ENCODE measurements around the gene PMF1.

Gene PMF1

DNA sequence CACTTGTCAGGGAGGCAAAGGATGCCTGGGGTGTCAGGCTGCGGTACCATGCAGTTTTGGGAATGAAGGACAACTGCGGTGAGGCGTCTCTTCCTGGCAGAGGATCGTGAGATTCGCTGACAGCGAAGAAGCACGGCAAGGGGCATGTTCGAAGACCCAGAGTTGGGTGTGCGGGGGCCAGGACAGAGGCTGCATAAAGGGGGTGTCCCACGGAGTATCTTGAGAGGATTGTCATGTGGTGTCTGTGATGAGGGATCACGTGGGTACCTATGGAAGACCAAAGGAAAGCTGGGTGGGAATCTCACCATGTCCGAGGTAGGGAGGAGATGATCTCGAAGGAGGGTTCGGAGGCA lies 18.5 kb upstream of the PMF1 start:
- Histone ChIP-seq H3K4me3 (replicated peaks; ENCODE audit: insufficient read depth, low read length) (peak overlapping the region; percentile 97), H3K27me3 (ENCODE audit: insufficient read depth, poor library complexity, severe bottlenecking) (no peaks in the 10 kb centered on the region), H3K27ac (replicated peaks) (peak overlapping the region; percentile 51)
- TF ChIP-seq, protein P1, sequence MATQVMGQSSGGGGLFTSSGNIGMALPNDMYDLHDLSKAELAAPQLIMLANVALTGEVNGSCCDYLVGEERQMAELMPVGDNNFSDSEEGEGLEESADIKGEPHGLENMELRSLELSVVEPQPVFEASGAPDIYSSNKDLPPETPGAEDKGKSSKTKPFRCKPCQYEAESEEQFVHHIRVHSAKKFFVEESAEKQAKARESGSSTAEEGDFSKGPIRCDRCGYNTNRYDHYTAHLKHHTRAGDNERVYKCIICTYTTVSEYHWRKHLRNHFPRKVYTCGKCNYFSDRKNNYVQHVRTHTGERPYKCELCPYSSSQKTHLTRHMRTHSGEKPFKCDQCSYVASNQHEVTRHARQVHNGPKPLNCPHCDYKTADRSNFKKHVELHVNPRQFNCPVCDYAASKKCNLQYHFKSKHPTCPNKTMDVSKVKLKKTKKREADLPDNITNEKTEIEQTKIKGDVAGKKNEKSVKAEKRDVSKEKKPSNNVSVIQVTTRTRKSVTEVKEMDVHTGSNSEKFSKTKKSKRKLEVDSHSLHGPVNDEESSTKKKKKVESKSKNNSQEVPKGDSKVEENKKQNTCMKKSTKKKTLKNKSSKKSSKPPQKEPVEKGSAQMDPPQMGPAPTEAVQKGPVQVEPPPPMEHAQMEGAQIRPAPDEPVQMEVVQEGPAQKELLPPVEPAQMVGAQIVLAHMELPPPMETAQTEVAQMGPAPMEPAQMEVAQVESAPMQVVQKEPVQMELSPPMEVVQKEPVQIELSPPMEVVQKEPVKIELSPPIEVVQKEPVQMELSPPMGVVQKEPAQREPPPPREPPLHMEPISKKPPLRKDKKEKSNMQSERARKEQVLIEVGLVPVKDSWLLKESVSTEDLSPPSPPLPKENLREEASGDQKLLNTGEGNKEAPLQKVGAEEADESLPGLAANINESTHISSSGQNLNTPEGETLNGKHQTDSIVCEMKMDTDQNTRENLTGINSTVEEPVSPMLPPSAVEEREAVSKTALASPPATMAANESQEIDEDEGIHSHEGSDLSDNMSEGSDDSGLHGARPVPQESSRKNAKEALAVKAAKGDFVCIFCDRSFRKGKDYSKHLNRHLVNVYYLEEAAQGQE (IDR thresholded peaks at IDR 0.05; ENCODE audit: insufficient replicate concordance, low read depth): no peak
- TF ChIP-seq POLR2AphosphoS5 (IDR thresholded peaks at IDR 0.05; ENCODE audit: low read depth) (no peak), GABPA (IDR thresholded peaks at IDR 0.05; ENCODE audit: low read depth) (no peak), SPI1 (IDR thresholded peaks at IDR 0.05; ENCODE audit: borderline replicate concordance, low read depth) (no peak)
- TF ChIP-seq, protein P2, sequence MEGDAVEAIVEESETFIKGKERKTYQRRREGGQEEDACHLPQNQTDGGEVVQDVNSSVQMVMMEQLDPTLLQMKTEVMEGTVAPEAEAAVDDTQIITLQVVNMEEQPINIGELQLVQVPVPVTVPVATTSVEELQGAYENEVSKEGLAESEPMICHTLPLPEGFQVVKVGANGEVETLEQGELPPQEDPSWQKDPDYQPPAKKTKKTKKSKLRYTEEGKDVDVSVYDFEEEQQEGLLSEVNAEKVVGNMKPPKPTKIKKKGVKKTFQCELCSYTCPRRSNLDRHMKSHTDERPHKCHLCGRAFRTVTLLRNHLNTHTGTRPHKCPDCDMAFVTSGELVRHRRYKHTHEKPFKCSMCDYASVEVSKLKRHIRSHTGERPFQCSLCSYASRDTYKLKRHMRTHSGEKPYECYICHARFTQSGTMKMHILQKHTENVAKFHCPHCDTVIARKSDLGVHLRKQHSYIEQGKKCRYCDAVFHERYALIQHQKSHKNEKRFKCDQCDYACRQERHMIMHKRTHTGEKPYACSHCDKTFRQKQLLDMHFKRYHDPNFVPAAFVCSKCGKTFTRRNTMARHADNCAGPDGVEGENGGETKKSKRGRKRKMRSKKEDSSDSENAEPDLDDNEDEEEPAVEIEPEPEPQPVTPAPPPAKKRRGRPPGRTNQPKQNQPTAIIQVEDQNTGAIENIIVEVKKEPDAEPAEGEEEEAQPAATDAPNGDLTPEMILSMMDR (IDR thresholded peaks at IDR 0.05; ENCODE audit: insufficient read depth, low read length): no peak
- no peak for DNase-seq (ENCODE audit: low read depth in 1 of 2, low spot score in 1 of 2)

DNA sequence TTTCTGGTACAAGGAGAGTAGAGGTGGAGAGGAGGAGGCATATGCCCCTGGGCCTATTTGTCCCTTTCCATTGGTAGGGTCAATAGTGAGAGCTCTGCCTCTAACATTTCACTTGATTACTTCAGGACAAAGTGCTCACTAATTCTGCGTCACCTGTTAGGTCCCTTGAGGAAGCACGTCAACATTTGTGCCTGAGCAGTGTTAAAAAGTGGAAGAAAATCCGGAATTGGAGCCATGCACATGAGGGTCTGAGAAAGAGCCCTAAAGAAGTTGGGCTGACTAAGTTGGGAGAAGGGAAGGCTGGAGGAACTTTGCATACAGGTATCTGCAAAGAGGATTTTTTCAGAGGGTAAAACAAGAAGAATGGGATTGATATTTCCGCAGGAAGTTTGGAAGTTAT lies 17.0 kb upstream of the PMF1 start:
- H3K4me3 ChIP-seq (replicated peaks; ENCODE audit: insufficient read depth, low read length): no peak overlapping the region
- H3K27me3 ChIP-seq (ENCODE audit: insufficient read depth, poor library complexity, severe bottlenecking): no peaks in the 10 kb centered on the region
- DNase-seq (ENCODE audit: low read depth in 1 of 2, low spot score in 1 of 2): no peak
- no peak overlapping the region for H3K27ac ChIP-seq (replicated peaks)
- TF ChIP-seq, protein P1 (IDR thresholded peaks at IDR 0.05; ENCODE audit: insufficient replicate concordance, low read depth): no peak
- TF ChIP-seq GABPA (IDR thresholded peaks at IDR 0.05; ENCODE audit: low read depth) (no peak), POLR2AphosphoS5 (IDR thresholded peaks at IDR 0.05; ENCODE audit: low read depth) (no peak), SPI1 (IDR thresholded peaks at IDR 0.05; ENCODE audit: borderline replicate concordance, low read depth) (no peak)
- TF ChIP-seq, protein P2 (IDR thresholded peaks at IDR 0.05; ENCODE audit: insufficient read depth, low read length): no peak

DNA sequence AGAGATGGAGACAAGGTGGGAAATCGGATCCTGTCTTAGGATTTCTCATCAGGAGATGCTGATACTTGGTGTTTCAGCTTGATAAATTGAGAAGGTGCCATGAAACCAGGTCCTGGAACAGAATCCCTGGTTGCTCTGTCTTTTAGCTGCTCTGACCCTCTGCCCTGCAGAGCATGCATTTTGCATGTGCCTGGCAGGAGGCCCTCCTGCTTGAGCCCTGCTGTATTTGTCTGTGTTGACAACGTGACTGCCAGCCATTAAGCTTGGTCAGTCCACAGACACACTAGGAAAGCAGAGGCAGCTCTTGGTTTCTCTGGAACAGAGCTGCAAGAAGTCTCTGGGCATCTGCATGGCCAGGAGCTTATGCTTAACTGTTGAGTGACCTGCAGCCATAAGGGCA lies 16.4 kb upstream of the PMF1 start:
- no peaks in the 10 kb centered on the region for H3K27me3 ChIP-seq (ENCODE audit: insufficient read depth, poor library complexity, severe bottlenecking)
- no peak overlapping the region for H3K4me3 ChIP-seq (replicated peaks; ENCODE audit: insufficient read depth, low read length)
- no peak overlapping the region for H3K27ac ChIP-seq (replicated peaks)
- TF ChIP-seq POLR2AphosphoS5 (IDR thresholded peaks at IDR 0.05; ENCODE audit: low read depth): no peak
- TF ChIP-seq, protein P2 (IDR thresholded peaks at IDR 0.05; ENCODE audit: insufficient read depth, low read length): no peak
- no peak for TF ChIP-seq SPI1 (IDR thresholded peaks at IDR 0.05; ENCODE audit: borderline replicate concordance, low read depth)
- TF ChIP-seq, protein P1 (IDR thresholded peaks at IDR 0.05; ENCODE audit: insufficient replicate concordance, low read depth): no peak
- TF ChIP-seq GABPA (IDR thresholded peaks at IDR 0.05; ENCODE audit: low read depth): no peak
- no peak for DNase-seq (ENCODE audit: low read depth in 1 of 2, low spot score in 1 of 2)

Measured in HL-60 (cell line).